IMR-90 (cell line): Measurements from ENCODE around the gene CTNNA2. TPM values are rescaled to one million over a fixed set of nuclear protein-coding genes. Genes with fewer than 3 reads are reported as not detected.

Experiments
- CHD1 ChIP-seq: IDR thresholded peaks from 2 replicates; pipeline ENCODE4 v1.6.1; 2012; ENCODE audit warnings: low read depth, low read length, improper control_type of control experiment
- FOS ChIP-seq: fragments of 150-350 bp; IDR thresholded peaks from 2 replicates; pipeline ENCODE4 v1.6.1; 2016; ENCODE audit warnings: low read depth, low read length
- MAZ ChIP-seq: IDR thresholded peaks from 2 replicates; pipeline ENCODE4 v1.6.1; 2012; ENCODE audit warnings: low read depth, mild to moderate bottlenecking, low read length, improper control_type of control experiment, moderate library complexity, borderline replicate concordance
- RAD21 ChIP-seq: IDR thresholded peaks from 2 replicates; pipeline ENCODE4 v1.6.1; 2012; ENCODE audit warnings: low read length, improper control_type of control experiment
- polyA plus RNA-seq, 3 experiments: library from polyadenylated mRNA; depleted of rRNA; stranded (reverse); fragments of >200 nt; gene quantifications; 2 replicates each; pipeline ENCODE4 v1.2.3, GENCODE V29; 2012; ENCODE audit warnings: low replicate concordance in 1 of 3
- total RNA-seq: library from RNA; depleted of rRNA; stranded (reverse); fragments of >200 nt; gene quantifications from 2 replicates; pipeline ENCODE4 v1.2.3, GENCODE V29; 2012
- TF ChIP-seq, protein P1 (sequence below): fragments of 150-350 bp; IDR thresholded peaks from 2 replicates; pipeline ENCODE4 v1.6.1; 2017; ENCODE audit warnings: mild to moderate bottlenecking, antibody characterized with exemption, low read length, low read depth

The CTNNA2 gene
- total and polyA plus RNA-seq, 2 of the 4 experiments (the other 2 are of a cell fraction) = not detected

- no peak for TF ChIP-seq MAZ
- no peak for TF ChIP-seq RAD21
- TF ChIP-seq CHD1 = no peak
- TF ChIP-seq, protein P1, sequence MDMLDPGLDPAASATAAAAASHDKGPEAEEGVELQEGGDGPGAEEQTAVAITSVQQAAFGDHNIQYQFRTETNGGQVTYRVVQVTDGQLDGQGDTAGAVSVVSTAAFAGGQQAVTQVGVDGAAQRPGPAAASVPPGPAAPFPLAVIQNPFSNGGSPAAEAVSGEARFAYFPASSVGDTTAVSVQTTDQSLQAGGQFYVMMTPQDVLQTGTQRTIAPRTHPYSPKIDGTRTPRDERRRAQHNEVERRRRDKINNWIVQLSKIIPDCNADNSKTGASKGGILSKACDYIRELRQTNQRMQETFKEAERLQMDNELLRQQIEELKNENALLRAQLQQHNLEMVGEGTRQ = no peak
- no peak for TF ChIP-seq FOS
These were observed 345.0 kb downstream of the CTNNA2 start (continued) for GRCh38 chr2:79857888-79858287.
